Breast epithelium (tissue), 3 donors: ENCODE data around the gene TPSG1.

Source experiments
- POLR2A ChIP-seq: fragments of 450-650 bp; IDR thresholded peaks from one replicate; pipeline ENCODE4 v1.6.1; 2016; ENCODE audit warnings: antibody characterized with exemption, mild to moderate bottlenecking, moderate library complexity
- POLR2AphosphoS5 ChIP-seq, 3 donors: sonication (generic); formaldehyde crosslinking; IDR thresholded peaks; one replicate each; pipeline ENCODE4 v1.6.1; 2017; ENCODE audit warnings: antibody characterized with exemption in 3 of 3

DNA sequence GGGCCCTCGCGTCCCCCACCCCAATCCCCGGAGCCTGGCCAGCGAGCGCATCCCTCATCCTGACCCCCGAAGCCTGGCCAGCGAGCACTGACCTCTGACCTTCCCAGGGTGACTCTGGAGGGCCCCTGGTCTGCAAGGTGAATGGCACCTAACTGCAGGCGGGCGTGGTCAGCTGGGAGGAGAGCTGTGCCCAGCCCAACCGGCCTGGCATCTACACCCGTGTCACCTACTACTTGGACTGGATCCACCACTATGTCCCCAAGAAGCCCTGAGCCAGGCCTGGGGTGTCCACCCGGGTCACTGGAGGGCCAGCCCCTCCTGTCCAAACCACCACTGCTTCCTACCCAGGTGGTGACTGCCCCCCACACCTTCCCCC, 33.1 kb upstream of the TPSG1 start:
- TF ChIP-seq POLR2A (no peak), POLR2AphosphoS5 (IDR thresholded peaks at IDR 0.05) (no peak)
